ENCODE measurements around the gene ANAPC4.
A peak's percentile ranks its signal among the peaks of the same experiment; 100 is the strongest.
"Not testable (repeated sequence)": the region's sequence is repeated elsewhere in the genome, so short reads cannot be mapped to it uniquely, and the experiment has no call there.

Gene ANAPC4, protein sequence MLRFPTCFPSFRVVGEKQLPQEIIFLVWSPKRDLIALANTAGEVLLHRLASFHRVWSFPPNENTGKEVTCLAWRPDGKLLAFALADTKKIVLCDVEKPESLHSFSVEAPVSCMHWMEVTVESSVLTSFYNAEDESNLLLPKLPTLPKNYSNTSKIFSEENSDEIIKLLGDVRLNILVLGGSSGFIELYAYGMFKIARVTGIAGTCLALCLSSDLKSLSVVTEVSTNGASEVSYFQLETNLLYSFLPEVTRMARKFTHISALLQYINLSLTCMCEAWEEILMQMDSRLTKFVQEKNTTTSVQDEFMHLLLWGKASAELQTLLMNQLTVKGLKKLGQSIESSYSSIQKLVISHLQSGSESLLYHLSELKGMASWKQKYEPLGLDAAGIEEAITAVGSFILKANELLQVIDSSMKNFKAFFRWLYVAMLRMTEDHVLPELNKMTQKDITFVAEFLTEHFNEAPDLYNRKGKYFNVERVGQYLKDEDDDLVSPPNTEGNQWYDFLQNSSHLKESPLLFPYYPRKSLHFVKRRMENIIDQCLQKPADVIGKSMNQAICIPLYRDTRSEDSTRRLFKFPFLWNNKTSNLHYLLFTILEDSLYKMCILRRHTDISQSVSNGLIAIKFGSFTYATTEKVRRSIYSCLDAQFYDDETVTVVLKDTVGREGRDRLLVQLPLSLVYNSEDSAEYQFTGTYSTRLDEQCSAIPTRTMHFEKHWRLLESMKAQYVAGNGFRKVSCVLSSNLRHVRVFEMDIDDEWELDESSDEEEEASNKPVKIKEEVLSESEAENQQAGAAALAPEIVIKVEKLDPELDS

DNA sequence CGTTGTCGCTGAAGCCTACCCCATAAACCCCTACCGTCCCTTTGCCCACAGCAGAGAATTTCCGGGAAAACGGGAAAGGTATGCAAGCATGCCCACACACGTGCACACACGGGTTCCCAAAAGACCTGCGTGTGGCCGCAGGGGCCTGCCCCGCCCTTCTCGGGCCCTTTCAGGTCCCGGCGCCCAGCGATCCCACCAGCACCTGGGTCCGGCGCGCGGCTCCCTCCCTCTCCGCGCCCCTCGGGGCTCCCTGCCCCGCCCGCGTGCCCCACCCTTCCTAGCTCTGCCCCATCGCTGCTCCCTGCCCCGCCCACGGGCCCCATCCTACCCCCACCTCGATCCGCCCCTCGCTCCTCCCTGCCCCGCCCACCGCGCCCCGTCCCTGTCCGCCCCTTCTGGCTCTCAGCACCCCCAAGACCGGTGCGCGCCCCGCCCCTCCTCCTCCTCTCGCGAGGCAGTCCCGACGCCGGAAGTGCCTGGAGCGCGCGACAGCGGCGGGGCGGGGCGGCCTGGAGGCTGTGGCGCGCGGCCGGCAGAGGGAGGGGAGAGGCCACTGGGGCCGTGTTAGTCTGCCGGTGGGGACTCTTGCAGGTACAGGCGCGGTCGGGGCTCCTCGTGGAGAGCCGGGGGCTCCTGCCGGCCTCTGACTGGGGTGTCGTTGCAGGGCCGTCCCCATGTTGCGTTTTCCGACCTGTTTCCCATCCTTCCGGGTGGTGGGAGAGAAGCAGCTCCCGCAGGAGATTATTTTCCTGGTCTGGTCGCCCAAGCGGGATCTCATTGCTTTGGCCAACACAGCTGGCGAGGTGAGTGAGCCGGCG is at the start of gene ANAPC4:
Gene ANAPC4, plus strand, starts transcription at position 510 of the 818 bp plus-strand sequence. Its CDS starts 165 bp downstream, at position 675.
- in situ Hi-C loops (cut with MboI; ENCODE audit: low pct_unique_long_range_greater_than_20kb, low sequenced_read_pairs): no loop called here
- DNase-seq: peak; percentile 88

DNA sequence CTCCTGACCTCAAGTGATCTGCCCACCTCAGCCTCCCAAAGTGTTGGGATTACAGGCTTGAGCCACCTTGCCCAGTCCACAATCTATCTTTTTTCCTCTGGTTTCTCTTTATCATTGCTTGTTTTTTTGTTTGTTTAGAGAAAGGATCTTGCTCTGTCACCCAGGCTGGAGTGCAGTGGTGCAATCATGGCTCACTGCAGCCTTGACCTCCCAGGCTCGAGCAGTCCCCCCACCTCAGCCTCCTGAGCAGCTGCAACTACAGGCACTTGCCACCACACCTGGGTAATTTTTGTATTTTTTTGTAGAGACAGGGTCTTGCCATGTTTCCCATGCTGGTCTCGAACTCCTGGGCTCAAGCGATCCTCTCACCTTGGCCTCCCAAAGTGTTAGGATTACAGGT is 48.6 kb upstream of the ANAPC4 start:
- DNase-seq; in situ Hi-C loops (cut with MboI; ENCODE audit: low pct_unique_long_range_greater_than_20kb, low sequenced_read_pairs): not testable (repeated sequence)

- in situ Hi-C loops (cut with MboI; ENCODE audit: low pct_unique_long_range_greater_than_20kb, low sequenced_read_pairs): no loop called here
Observed at GRCh38 chr4:25330335-25330734, 46.7 kb upstream of the ANAPC4 start.

DNA sequence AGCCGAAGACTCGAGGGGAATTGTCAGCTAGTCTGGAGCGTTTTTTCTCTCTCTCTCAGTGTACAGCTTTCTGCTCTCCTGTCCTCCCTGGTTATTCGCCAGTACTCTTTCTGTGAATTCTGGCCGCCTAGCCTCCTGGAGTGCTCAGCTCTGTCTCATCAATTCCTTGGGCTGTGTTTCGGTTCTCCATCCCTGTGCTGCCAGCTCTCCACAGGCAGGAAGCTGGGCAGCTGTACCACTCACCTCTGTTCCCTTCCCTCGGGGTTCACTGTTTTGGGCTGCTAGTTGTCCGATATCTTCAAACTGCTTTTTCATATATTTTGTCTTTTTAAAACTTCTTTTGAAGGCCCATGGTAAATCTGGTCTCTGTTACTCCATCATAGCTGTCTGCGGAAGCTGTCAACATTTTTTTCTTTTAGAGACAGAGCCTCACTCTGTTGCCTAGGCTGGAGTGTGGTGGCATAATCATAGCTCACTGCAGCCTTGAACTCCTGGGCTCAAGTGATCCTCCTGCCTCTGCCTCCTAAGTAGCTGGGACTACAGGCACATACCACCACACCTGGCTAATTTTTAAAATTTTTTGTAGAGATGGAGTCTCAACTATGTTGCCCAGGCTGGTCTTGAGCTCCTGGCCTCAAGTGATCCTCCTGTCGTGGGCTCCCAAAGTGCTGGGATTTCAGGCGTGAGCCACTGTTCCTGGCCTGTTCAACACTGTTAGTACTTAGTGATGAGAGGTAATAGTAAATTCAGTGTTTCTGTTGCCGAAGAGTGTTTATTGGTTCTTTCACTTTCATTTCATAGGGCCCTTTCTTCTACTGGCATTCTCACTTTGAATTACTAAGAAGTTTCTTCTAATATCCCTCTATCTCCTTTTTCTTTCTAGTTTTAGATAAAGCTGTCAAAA is 45.9 kb upstream of the ANAPC4 start:
- in situ Hi-C loops (cut with MboI; ENCODE audit: low pct_unique_long_range_greater_than_20kb, low sequenced_read_pairs): no loop called here
- no peak for DNase-seq

More at GRCh38 chr4:25330335-25330734, 46.7 kb upstream of the ANAPC4 start:
- no peak for DNase-seq

DNA sequence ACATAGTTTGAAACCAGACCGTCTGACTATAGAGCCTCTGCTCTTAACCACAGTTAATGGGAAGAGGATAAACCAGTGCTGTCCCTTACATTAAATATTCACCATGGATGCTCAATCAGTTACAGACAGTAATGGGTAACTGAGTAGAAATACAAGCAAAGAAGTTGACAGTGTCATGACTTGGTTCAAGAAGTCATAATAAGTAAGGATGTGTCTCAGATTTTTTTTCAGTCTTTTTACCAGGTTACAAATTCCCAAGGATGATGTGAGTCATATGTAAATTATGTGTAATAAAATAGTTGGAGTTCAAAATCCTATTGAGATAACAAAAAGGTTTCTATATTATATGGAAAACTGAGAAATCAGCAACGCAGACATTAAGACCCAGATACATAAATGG is 33.4 kb upstream of the ANAPC4 start:
- no peak for DNase-seq
- in situ Hi-C loops (cut with MboI; ENCODE audit: low pct_unique_long_range_greater_than_20kb, low sequenced_read_pairs): no loop called here

DNA sequence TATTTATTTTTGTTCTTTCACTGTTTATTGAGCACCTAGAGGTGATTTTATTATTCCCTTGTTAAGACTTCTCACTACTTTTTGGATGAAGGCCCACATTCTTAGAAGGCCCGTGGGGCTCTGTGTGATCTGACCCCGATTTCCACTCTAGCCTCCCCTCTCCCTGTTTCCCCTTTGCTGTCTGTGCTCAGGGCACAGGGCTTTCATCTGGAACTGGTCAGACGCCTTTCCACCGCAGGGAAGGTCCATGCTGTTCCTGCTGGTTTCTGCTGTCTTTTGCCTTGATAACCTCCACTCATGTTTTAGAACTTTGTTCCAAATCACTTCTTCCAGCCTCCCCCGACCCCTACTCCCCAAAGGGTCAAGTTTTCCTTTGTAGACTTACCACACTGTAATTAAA is 31.3 kb upstream of the ANAPC4 start:
- in situ Hi-C loops (cut with MboI; ENCODE audit: low pct_unique_long_range_greater_than_20kb, low sequenced_read_pairs): no loop called here

GRCh38 chr4:25346913-25347312 is 30.1 kb upstream of the ANAPC4 start:
- peak; percentile 29 for DNase-seq
- in situ Hi-C loops (cut with MboI; ENCODE audit: low pct_unique_long_range_greater_than_20kb, low sequenced_read_pairs): no loop called here

More for the DNA sequence above, 31.3 kb upstream of the ANAPC4 start:
- DNase-seq: no peak

- no peak for DNase-seq
- in situ Hi-C loops (cut with MboI; ENCODE audit: low pct_unique_long_range_greater_than_20kb, low sequenced_read_pairs): no loop called here
Observed at GRCh38 chr4:25347473-25347872, 29.6 kb upstream of the ANAPC4 start.

DNA sequence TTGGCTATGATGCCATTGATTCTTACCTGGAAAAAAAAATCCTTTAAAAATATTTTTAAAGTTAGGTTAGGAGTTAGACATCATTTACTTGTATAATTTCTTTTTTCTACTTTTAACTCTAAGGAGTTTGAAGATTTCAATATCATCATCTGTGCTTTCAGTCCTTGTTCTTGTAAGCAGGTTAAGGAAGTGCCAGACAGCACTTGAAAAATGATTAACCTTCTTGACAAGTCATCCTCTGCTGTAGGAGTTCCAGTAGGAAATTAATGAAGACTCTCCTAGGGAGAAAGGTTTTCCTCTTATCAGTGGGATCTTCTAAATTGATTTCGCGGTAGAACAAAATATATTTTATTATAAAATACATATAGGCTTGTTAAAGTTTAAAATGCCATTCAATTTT is 29.1 kb upstream of the ANAPC4 start:
- in situ Hi-C loops (cut with MboI; ENCODE audit: low pct_unique_long_range_greater_than_20kb, low sequenced_read_pairs): no loop called here
- DNase-seq: no peak

DNA sequence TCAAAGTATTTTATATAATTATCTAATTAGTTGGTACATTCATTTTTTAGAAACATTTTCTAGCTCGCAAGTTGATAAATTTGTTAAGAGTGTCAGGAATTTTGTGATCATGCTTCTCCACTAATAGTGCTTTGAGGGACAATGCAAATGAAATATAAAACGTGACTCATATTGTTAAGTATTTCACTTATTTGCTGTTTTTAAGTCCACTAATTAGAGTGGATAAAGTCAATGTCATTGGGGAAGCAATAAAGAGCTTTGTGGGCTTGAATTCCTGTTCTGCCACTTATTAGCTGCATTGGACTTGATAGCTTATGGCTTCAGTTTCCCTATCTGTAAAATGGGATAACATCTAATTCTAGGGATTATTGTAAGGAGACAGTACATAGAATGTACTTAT is 26.5 kb upstream of the ANAPC4 start:
- no peak for DNase-seq
- in situ Hi-C loops (cut with MboI; ENCODE audit: low pct_unique_long_range_greater_than_20kb, low sequenced_read_pairs): no loop called here

DNA sequence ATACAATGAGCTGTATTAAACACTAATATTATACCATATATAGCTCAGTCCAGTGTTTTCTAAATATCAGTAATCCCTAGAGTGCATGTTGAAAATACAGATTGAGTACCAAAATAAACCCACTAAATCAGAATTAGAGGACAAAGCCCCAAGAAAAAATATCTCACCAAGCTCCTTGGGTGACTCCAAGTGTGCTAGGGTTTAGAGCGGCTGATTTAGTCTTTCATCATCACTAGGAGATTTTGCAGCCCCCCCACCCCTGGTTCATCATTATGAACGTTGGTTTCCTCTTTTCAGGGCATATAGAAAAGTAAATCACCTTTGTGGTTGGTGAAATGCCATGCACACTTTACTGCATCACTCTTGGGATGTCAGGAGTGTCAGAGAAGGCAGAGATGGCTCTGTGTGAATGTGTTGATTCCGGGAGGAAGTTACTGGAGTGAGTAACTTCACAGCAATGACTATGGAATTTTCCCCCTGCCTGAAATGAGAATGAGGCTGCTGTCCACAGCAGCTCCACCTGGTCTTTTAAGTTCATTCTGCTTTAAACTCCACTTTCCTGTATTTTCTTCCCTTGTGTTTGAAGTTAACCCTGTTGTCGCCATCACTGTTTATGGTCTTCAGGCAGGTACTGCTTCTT is 25.2 kb upstream of the ANAPC4 start:
- DNase-seq: no peak
- in situ Hi-C loops (cut with MboI; ENCODE audit: low pct_unique_long_range_greater_than_20kb, low sequenced_read_pairs): no loop called here

- in situ Hi-C loops (cut with MboI; ENCODE audit: low pct_unique_long_range_greater_than_20kb, low sequenced_read_pairs): no loop called here
Observed at GRCh38 chr4:25356068-25356467, 21.0 kb upstream of the ANAPC4 start.

DNA sequence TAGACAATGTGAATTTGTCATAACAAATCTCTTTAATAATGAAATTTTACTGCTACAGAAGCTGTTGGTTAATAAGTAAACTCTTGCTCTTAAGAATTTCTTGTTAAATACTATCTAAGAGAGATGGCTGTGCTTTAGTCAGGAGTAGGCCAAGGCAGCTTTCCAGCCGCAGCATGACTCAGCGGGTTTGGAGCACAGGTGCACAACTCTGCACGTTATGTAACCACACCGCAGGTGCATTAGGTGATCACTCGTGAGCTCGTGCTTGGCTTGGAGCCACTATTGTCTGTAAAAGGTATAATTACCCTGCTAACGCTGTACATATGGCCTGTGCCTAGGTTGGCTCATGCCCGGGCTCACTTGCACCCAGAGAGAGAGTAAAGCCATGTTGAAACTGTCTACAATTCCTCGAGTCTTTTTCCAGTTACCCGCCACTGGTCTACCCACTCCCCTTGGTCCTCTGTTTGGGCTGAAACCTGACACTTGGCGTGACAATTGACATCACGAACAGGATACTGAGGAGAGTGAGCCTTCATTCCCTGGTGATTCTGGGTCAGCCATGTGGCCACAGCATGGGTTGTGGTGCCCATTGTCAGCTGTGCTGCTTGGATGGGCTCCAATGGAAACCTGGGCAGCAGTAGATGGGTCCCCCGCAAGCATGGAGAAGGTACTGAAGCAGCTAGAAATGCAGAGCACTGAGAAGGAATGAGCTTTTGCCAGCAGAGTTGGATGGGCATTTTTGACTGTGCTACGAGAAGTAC is 18.4 kb upstream of the ANAPC4 start:
- in situ Hi-C loops (cut with MboI; ENCODE audit: low pct_unique_long_range_greater_than_20kb, low sequenced_read_pairs): no loop called here
- DNase-seq: no peak

More at GRCh38 chr4:25356068-25356467, 21.0 kb upstream of the ANAPC4 start:
- DNase-seq: no peak

- in situ Hi-C loops (cut with MboI; ENCODE audit: low pct_unique_long_range_greater_than_20kb, low sequenced_read_pairs): no loop called here
- no peak for DNase-seq
Observed at GRCh38 chr4:25361253-25361652, 15.8 kb upstream of the ANAPC4 start.

DNA sequence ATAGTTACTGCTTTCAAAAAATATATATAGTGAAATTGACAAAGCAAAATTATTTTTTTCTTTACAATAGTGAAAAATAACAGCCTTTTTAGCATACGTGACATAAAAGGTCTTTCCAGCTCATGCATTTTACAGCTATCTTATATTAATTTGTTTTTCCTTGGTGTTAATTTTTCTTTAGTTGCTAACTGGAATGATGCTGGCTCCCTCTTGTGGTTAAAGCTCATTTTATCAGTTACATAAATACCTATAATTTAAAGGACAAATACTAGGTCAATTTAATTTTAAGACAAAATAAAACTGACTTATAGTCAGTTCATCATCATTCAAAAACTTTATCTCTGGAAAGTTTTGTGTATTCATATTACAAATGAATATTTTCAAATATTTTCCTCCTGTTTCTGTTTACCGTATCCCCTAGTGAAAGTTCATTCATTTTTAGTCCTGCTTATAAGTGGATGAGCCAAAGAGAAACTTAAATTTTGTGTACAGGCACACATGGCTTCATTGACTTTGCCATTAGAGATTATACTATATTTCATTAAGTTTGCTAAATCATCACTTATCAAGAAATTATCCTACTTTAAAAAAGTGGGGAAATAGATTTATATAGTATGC is 9.9 kb upstream of the ANAPC4 start:
- peak; percentile 60 for DNase-seq
- in situ Hi-C loops (cut with MboI; ENCODE audit: low pct_unique_long_range_greater_than_20kb, low sequenced_read_pairs): no loop called here

DNA sequence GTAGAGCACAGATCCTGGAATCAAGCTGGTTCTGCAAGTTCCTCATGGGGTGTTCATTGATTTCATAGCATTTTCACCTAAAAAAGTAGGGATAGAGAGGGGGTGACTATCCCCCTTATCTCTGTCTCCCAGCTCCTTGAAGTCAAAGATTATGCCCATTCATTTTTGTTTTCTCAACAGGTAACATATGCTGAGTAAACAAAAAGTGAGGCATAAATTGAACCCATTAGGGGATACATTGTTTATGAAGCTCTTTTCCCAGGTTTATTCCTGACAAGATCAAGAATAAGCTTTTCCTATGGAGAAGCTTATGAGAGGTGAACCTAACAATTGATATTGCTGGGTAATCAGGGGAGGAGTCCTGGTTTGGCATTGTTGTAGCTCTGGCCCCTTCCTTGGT is 9.2 kb upstream of the ANAPC4 start:
- in situ Hi-C loops (cut with MboI; ENCODE audit: low pct_unique_long_range_greater_than_20kb, low sequenced_read_pairs): no loop called here
- no peak for DNase-seq

DNA sequence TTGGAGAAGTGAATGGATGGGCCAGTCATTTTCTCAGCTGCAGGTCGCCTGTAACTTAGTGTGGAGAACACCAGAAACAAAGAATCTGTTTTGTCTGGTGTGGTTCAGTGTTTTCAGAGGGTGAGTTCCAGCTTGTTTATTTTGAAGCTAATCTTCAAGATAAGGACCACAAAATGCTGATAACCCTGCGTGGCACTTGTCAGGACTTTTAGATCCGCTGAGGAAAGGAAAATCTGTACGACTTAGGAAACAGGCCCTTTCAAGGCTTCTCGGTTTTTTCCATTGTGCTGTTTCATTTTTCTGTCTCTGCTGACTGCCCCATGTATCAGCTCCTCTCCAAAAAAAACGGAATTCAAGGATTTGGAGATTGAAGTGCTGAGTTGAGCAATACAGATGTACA is 8.7 kb upstream of the ANAPC4 start:
- DNase-seq: no peak
- in situ Hi-C loops (cut with MboI; ENCODE audit: low pct_unique_long_range_greater_than_20kb, low sequenced_read_pairs): no loop called here
